Spinal cord (tissue), 10 donors: Measurements from ENCODE around the gene DCAF17. TPM values are rescaled to one million over a fixed set of nuclear protein-coding genes. Genes with fewer than 3 reads are reported as not detected.
A peak's percentile ranks its signal among the peaks of the same experiment; 100 is the strongest.
"Not testable (repeated sequence)": the region's sequence is repeated elsewhere in the genome, so short reads cannot be mapped to it uniquely, and the experiment has no call there.

Experiments used
- DNase-seq, 6 donors: peaks; one replicate each; pipeline versions ENCODE4 v3.0.0 to v3.0.0-alpha.2; 2013 to 2015; ENCODE audit warnings: low spot score in 6 of 6, low read depth in 4 of 6
- H3K27ac ChIP-seq: one replicate; pipeline ENCODE4 v1.5.1; 2013; ENCODE audit warnings: low read depth, low read length, control low read depth
- H3K27me3 ChIP-seq: one replicate; pipeline ENCODE4 v1.6.1; 2013; ENCODE audit warnings: low read length; ENCODE audit not compliant: control insufficient read depth, insufficient read depth
- H3K36me3 ChIP-seq: one replicate; pipeline ENCODE4 v1.6.1; 2013; ENCODE audit warnings: low read length; ENCODE audit not compliant: control insufficient read depth, insufficient read depth
- H3K4me1 ChIP-seq: one replicate; pipeline ENCODE4 v1.6.1; 2013; ENCODE audit warnings: low read length; ENCODE audit not compliant: control insufficient read depth, insufficient read depth
- H3K4me3 ChIP-seq: one replicate; pipeline ENCODE4 v1.5.1; 2013; ENCODE audit warnings: low read depth, low read length, control low read depth
- H3K9me3 ChIP-seq: one replicate; pipeline ENCODE4 v1.6.1; 2013; ENCODE audit warnings: low read length; ENCODE audit not compliant: control insufficient read depth, insufficient read depth
- WGBS: methylation state at CpG from one replicate; pipeline ENCODE4 v1.1.5; 2013; ENCODE audit warnings: missing lambda C conversion rate; ENCODE audit not compliant: insufficient coverage; 5-methylcytosine and 5-hydroxymethylcytosine counted together
- polyA plus RNA-seq, 2 donors: library from polyadenylated mRNA; unstranded; fragments of 120-200 nt; gene quantifications; one replicate each; pipeline ENCODE4 v1.2.1, GENCODE V29; 2013; ENCODE audit not compliant: insufficient read length in 2 of 2
- small RNA-seq: library from RNA; depleted of rRNA; stranded (forward); fragments of <200 nt; gene quantifications from one replicate; pipeline ENCODE3, GENCODE V24; 2014; ENCODE audit warnings: low replicate concordance
- total RNA-seq, 2 donors: library from RNA; depleted of rRNA in 1 of 2; stranded (reverse); fragments of 120-200 nt in 1 of 2; fragments of >200 nt in 1 of 2; gene quantifications; one replicate each; pipeline versions ENCODE4 v1.2.3 to v1.2.4, GENCODE V29; 2013 to 2014
- donor health status: healthy.

The DCAF17 gene
- total and polyA plus RNA-seq, 4 donors, result 19.7 to 55.6 (median 26.8) TPM

- WGBS, result no CpG with 5 or more reads among the region's 1 CpG
- H3K4me1 ChIP-seq, H3K27me3 ChIP-seq, DNase-seq, H3K4me3 ChIP-seq, H3K27ac ChIP-seq, H3K9me3 ChIP-seq, H3K36me3 ChIP-seq: not testable (repeated sequence)
Measured at GRCh38 chr2:171530859-171531258, 96.8 kb downstream of the DCAF17 start.

- Histone ChIP-seq H3K36me3 (no peaks in the 10 kb centered on the region), H3K27ac (no peak overlapping the region), H3K4me1 (no peaks in the 10 kb centered on the region), H3K27me3 (no peaks in the 10 kb centered on the region), H3K9me3 (no peaks in the 10 kb centered on the region), H3K4me3 (no peak overlapping the region)
- 76% methylated on average over 4 of the region's 7 CpGs for WGBS
- DNase-seq, result no peak
Measured at GRCh38 chr2:171531291-171531690, 97.3 kb downstream of the DCAF17 start.

GRCh38 chr2:171531836-171532450 lies 97.9 kb downstream of the DCAF17 start:
- Histone ChIP-seq H3K4me3 (no peak overlapping the region), H3K4me1 (no peaks in the 10 kb centered on the region), H3K9me3 (no peaks in the 10 kb centered on the region), H3K27me3 (no peaks in the 10 kb centered on the region), H3K27ac (no peak overlapping the region), H3K36me3 (no peaks in the 10 kb centered on the region)
- 100% methylated on average over 1 of the region's 3 CpGs for WGBS
- DNase-seq, result peak in 1 of 6 donors; percentile 44

- Histone ChIP-seq H3K4me3 (no peak overlapping the region), H3K9me3 (no peaks in the 10 kb centered on the region), H3K27me3 (no peaks in the 10 kb centered on the region), H3K27ac (no peak overlapping the region), H3K36me3 (no peaks in the 10 kb centered on the region), H3K4me1 (no peaks in the 10 kb centered on the region)
- peak in 1 of 6 donors; percentile 58 for DNase-seq
- WGBS, result no CpG with 5 or more reads among the region's 1 CpG
Measured at GRCh38 chr2:171533331-171533730, 99.3 kb downstream of the DCAF17 start.

Small RNA genes lying within 50 kb of the gene (small RNA-seq; reads per million reads assigned to genes)
- gene AC007969.2, result not detected

Other genes starting within 250 kb of the DCAF17 start
- 10 to 100 TPM; 19.5 to 25.9 TPM for gene METTL8, start 236 bp upstream of the DCAF17 start, total RNA-seq
- gene METTL8, start 236 bp upstream of the DCAF17 start, polyA plus RNA-seq, result 10 to 100 TPM; 14.3 to 15.6 TPM
- gene CYBRD1, start 88.2 kb downstream of the DCAF17 start, total RNA-seq, result 100 to 1,000 TPM; 108 to 138 TPM
- gene CYBRD1, start 88.2 kb downstream of the DCAF17 start, polyA plus RNA-seq, result 10 to 100 TPM; 20.7 to 26.6 TPM